K562 (cell line): ENCODE results near the gene MEIOB. TPM values are rescaled to one million over a fixed set of nuclear protein-coding genes. Genes with fewer than 3 reads are reported as not detected.
A peak's percentile ranks its signal among the peaks of the same experiment; 100 is the strongest.

Experiments used
- ATAC-seq: fragments of 200-7000 bp; cut with Tn5 transposase; 3 replicates; pipeline ENCODE4 v1.9.1; 2020; ENCODE audit warnings: moderate library complexity
- BruUV-seq: library from RNA; stranded (reverse); fragments of 400-500 nt; replicated peaks from 2 replicates; lab custom pipeline; 2021; lab: Mats Ljungman, UMichigan
- CTCF ChIA-PET: fragments of 300-600 bp; formaldehyde crosslinking; extraction: SDS; loops from one replicate; lab custom pipeline; 2021; ENCODE audit warnings: low intra/inter-chr PET ratio; lab: Yijun Ruan, JAX
- POLR2A ChIA-PET: fragments of 300-600, 350-650 bp; sonication (Branson Sonifier 250); formaldehyde crosslinking; extraction: SDS; loops from one replicate; lab custom pipeline; 2021; ENCODE audit warnings: antibody characterized with exemption, inconsistent platforms; lab: Yijun Ruan, JAX
- DNase-seq, 4 experiments: peaks; one replicate each; pipeline versions ENCODE4 v3.0.0 to v3.0.0-alpha.2; 2011 to 2018; ENCODE audit warnings: low spot score in 3 of 4, mixed read lengths in 3 of 4; ENCODE audit errors: extremely low read depth in 1 of 4
- FAIRE-seq: peaks from 2 replicates; lab custom pipeline; 2011; peaks lifted over from hg19 to GRCh38; lab: Jason Lieb, UNC
- H2AFZ ChIP-seq: 2 replicates; pipeline ENCODE4 v1.6.0; 2011; ENCODE audit warnings: low read depth, low read length, control low read depth, inconsistent platforms
- H3K27ac ChIP-seq: fragments of 200-600 bp; 3 replicates; pipeline ENCODE4 v1.8.0; 2011; ENCODE audit warnings: low read depth, mild to moderate bottlenecking, control low read depth, inconsistent platforms, low read length, moderate library complexity, mixed read lengths; ENCODE audit errors: extremely low read depth
- H3K27me3 ChIP-seq, 2 experiments: fragments of 300-600 bp in 1 of 2; 2 replicates in 1 of 2; 3 replicates in 1 of 2; pipeline versions ENCODE4 v1.6.0 to v1.8.0; 2011; ENCODE audit warnings: inconsistent platforms in 2 of 2, low read length in 2 of 2, mild to moderate bottlenecking in 1 of 2, mixed read lengths in 1 of 2, moderate library complexity in 1 of 2; ENCODE audit not compliant: control insufficient read depth in 2 of 2, insufficient read depth in 2 of 2
- H3K36me3 ChIP-seq: fragments of 300-600 bp; 3 replicates; pipeline ENCODE4 v1.8.0; 2011; ENCODE audit warnings: mild to moderate bottlenecking, low read length, inconsistent platforms; ENCODE audit not compliant: control insufficient read depth, insufficient read depth
- H3K4me1 ChIP-seq, 2 experiments: fragments of 200-600 bp in 1 of 2; replicated peaks in 1 of 2; 2 replicates in 1 of 2; 3 replicates in 1 of 2; pipeline versions ENCODE4 v1.5.1 to v1.8.0; 2011; ENCODE audit warnings: inconsistent platforms in 2 of 2, low read length in 2 of 2, mild to moderate bottlenecking in 1 of 2, mixed read lengths in 1 of 2, moderate library complexity in 1 of 2; ENCODE audit not compliant: control insufficient read depth in 2 of 2, insufficient read depth in 2 of 2
- H3K4me2 ChIP-seq: 2 replicates; pipeline ENCODE4 v1.6.1; 2011; ENCODE audit warnings: low read length, control low read depth, inconsistent platforms, mixed read lengths; ENCODE audit not compliant: insufficient read depth
- H3K4me3 ChIP-seq: fragments of 200-600 bp; sonication (generic), shearing (Covaris generic); 2 replicates; pipeline ENCODE4 v1.5.1; 2016; ENCODE audit warnings: control low read depth, inconsistent platforms
- H3K79me2 ChIP-seq: fragments of 200-600 bp; 3 replicates; pipeline ENCODE4 v1.8.0; 2011; ENCODE audit warnings: low read length, inconsistent platforms; ENCODE audit not compliant: control insufficient read depth, insufficient read depth
- H3K9ac ChIP-seq, 2 experiments: 2 replicates each; pipeline versions ENCODE4 v1.6.0 to v1.6.1; 2011; ENCODE audit warnings: low read depth in 2 of 2, low read length in 2 of 2, control low read depth in 1 of 2, inconsistent platforms in 1 of 2, mild to moderate bottlenecking in 1 of 2, mixed read lengths in 1 of 2; ENCODE audit not compliant: insufficient read depth in 1 of 2
- H3K9me1 ChIP-seq: one replicate; pipeline ENCODE4 v1.6.0; 2011; ENCODE audit warnings: inconsistent platforms, mild to moderate bottlenecking, low read length, moderate library complexity; ENCODE audit not compliant: control insufficient read depth, insufficient read depth
- H3K9me3 ChIP-seq: replicated peaks from 2 replicates; pipeline ENCODE4 v1.5.1; 2011; ENCODE audit warnings: low read depth, low read length, inconsistent platforms; ENCODE audit not compliant: control insufficient read depth, insufficient read depth
- H4K20me1 ChIP-seq: replicated peaks from 2 replicates; pipeline ENCODE4 v1.6.1; 2011; ENCODE audit warnings: low read length, inconsistent platforms, mixed read lengths; ENCODE audit not compliant: control insufficient read depth, insufficient read depth
- HLTF ChIP-seq: fragments of 450-650 bp; IDR thresholded peaks from 2 replicates; pipeline ENCODE4 v1.6.1; 2016
- HNRNPH1 ChIP-seq: fragments of 200-400 bp; formaldehyde crosslinking; optimal IDR thresholded peaks from 2 replicates; pipeline ENCODE3; 2017; ENCODE audit warnings: low read depth, mild to moderate bottlenecking, low read length, moderate library complexity
- HNRNPLL ChIP-seq: fragments of 200-400 bp; formaldehyde crosslinking; IDR thresholded peaks from 2 replicates; pipeline ENCODE4 v1.6.1; 2017; ENCODE audit warnings: low read length, low read depth, mild to moderate bottlenecking; ENCODE audit not compliant: poor library complexity, severe bottlenecking
- MAFG ChIP-seq: fragments of 450-650 bp; conservative IDR thresholded peaks from 2 replicates; pipeline ENCODE4 v1.6.1; 2016; ENCODE audit warnings: missing genetic modification characterization, missing compliant biosample characterization
- NBN ChIP-seq: fragments of 450-650 bp; IDR thresholded peaks from 2 replicates; pipeline ENCODE4 v1.6.1; 2016; ENCODE audit warnings: low read depth, mild to moderate bottlenecking
- POLR3G ChIP-seq: IDR thresholded peaks from 2 replicates; pipeline ENCODE4 v1.6.1; 2011; ENCODE audit not compliant: insufficient read length, insufficient replicate concordance; ENCODE audit errors: extremely low read depth
- PRDM10 ChIP-seq: fragments of 450-650 bp; IDR thresholded peaks from 2 replicates; pipeline ENCODE4 v1.6.1; 2018; ENCODE audit not compliant: partially characterized antibody
- RAD51 ChIP-seq: fragments of 450-650 bp; IDR thresholded peaks from 2 replicates; pipeline ENCODE4 v1.7.1; 2016; ENCODE audit warnings: low read depth, mild to moderate bottlenecking, borderline replicate concordance
- TBP ChIP-seq: optimal IDR thresholded peaks from 2 replicates; pipeline ENCODE3; 2011; ENCODE audit warnings: low read depth, low read length, improper control_type of control experiment
- ZNF280A ChIP-seq: fragments of 450-650 bp; IDR thresholded peaks from 2 replicates; pipeline ENCODE4 v1.6.1; 2018; ENCODE audit warnings: mild to moderate bottlenecking, low read depth; ENCODE audit not compliant: partially characterized antibody
- WGBS: fragments of 100-300 bp; shearing (Covaris generic); methylation state at CpG from one replicate; pipeline ENCODE4 v1.1.6; 2016; ENCODE audit warnings: low coverage, mixed read lengths; ENCODE audit not compliant: insufficient coverage; ENCODE audit errors: missing lambda C conversion rate; 5-methylcytosine and 5-hydroxymethylcytosine counted together
- in situ Hi-C: fragments of 300-500 bp; cut with MboI; formaldehyde crosslinking; loops from 4 replicates; pipeline ENCODE4 v1.15.0; 2018; ENCODE audit warnings: inconsistent platforms, mixed read lengths
- intact Hi-C: fragments of 100-400 bp; cut with micrococcal nuclease; formaldehyde crosslinking; loops from 2 replicates; pipeline ENCODE4 v1.14.2; 2022
- polyA plus RNA-seq, 8 experiments: library from polyadenylated mRNA; depleted of rRNA in 4 of 8; stranded (reverse) in 5 of 8; unstranded in 3 of 8; fragments of >200 nt; fragmentation: Nextera tagmentation in 2 of 8; fragmentation: Illumina TruSeq in 1 of 8; extraction: Ambion mirVana in 2 of 8; extraction: Trizol in 1 of 8; gene quantifications; 2 replicates each; pipeline versions ENCODE4 v1.2.1 to v1.2.3, GENCODE V29; 2011 to 2014; ENCODE audit warnings: inconsistent platforms in 1 of 8, missing spikeins in 1 of 8
- total RNA-seq, 7 experiments: library from RNA; depleted of rRNA in 6 of 7; stranded (reverse); fragments of >200 nt in 6 of 7; fragmentation: Illumina TruSeq in 2 of 7; extraction: Trizol in 2 of 7; gene quantifications; 2 replicates each; pipeline versions ENCODE4 v1.2.1 to v1.2.3, GENCODE V29; 2011 to 2021; ENCODE audit warnings: low replicate concordance in 1 of 7
- TF ChIP-seq, protein P1 (sequence below), 2 experiments: fragments of 450-650 bp; IDR thresholded peaks; 2 replicates each; pipeline ENCODE4 v1.6.1; 2016
- TF ChIP-seq, protein P2 (sequence below): fragments of 450-650 bp; IDR thresholded peaks from 2 replicates; pipeline ENCODE4 v1.6.1; 2016; ENCODE audit warnings: antibody characterized with exemption

Gene MEIOB
- total and polyA plus RNA-seq, 9 of the 15 experiments (the other 6 are each of a cell fraction or from before 2014, with no cell fraction given) = 25.4 to 203 (median 97.6) TPM

DNA sequence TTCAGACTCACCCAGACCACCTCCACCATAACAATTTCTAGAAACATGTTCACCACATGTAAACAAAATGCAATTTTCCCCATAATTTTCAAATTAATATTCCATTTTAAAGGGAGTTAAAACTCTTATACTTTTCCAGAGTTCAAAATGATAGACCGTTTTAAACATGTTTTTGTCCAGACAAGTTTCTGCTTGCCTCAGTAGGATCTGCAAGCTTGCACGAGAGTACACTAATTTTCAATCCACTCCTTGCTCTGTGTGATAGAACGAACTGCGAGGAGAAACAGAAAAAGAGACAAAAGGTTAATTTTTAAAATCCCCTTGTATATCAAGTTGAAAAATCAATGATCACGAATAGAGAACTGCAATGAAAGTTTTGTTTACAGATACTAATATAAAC, 37.9 kb downstream of the MEIOB start (continued):
- TF ChIP-seq NBN (no peak), TBP (no peak), POLR3G (no peak), HNRNPH1 (no peak)
- TF ChIP-seq, protein P1, sequence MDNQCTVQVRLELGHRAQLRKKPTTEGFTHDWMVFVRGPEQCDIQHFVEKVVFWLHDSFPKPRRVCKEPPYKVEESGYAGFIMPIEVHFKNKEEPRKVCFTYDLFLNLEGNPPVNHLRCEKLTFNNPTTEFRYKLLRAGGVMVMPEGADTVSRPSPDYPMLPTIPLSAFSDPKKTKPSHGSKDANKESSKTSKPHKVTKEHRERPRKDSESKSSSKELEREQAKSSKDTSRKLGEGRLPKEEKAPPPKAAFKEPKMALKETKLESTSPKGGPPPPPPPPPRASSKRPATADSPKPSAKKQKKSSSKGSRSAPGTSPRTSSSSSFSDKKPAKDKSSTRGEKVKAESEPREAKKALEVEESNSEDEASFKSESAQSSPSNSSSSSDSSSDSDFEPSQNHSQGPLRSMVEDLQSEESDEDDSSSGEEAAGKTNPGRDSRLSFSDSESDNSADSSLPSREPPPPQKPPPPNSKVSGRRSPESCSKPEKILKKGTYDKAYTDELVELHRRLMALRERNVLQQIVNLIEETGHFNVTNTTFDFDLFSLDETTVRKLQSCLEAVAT (IDR thresholded peaks at IDR 0.05) = no peak

DNA sequence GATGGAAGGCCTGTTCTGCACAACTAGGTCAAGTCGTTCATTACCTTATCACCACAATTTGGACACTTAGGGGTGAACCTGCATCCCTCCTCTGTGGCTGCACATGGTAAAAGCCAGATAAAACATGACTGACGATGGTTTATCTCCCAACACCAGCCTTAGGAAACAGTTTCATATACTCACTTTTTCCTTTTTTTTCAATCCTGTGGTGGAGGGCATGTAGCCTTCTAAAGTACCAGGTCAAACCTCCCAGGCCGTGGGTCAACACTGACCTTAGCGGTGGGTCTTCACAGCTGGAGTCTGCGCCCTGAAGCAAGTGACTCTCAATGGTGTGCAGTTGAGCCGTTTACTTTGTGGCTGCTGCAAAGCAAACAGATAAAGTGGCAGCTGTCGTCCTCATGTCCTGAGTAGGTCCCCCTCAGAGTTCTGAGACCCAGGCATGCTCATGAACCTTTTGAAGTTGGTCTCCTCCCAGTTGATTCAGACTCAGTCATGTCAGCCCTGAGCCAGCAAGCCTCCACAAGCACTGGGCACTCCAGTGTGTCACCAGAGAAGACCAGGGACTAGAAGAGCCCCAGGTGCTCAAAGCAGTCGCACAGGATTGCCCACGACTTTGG, 39.0 kb downstream of the MEIOB start:
- peak; percentile 63 to 93 (median 78) for DNase-seq
- Histone ChIP-seq H4K20me1 (peaks cover 3% of the 10 kb centered on the region), H3K4me3 (no peak overlapping the region), H3K27ac (peak overlapping the region; percentile 67), H3K27me3 (no peaks in the 10 kb centered on the region), H3K36me3 (peaks cover 25% of the 10 kb centered on the region; the same call in 2 of the 3 replicates), H2AFZ (peak overlapping the region; percentile 42; the same call in 1 of the 2 replicates), H3K9ac (peak overlapping the region; percentile 47 to 82; a peak in 3 of 4 replicates), H3K79me2 (peaks cover 8% of the 10 kb centered on the region; the same call in 2 of the 3 replicates), H3K4me2 (peak overlapping the region; percentile 40), H3K9me1 (no peaks in the 10 kb centered on the region), H3K4me1 (peaks cover 22 to 29% of the 10 kb centered on the region in 2 experiments), H3K9me3 (no peaks in the 10 kb centered on the region)
- BruUV-seq = no TSS peak
- intact Hi-C loops (no loop called here), in situ Hi-C loops (no loop called here)
- ChIA-PET POLR2A (interaction anchor here (1.0 to 1.6 kb wide), 2 partner anchors 9 to 132 kb away, joined by 3 to 7 read pairs; partner anchors contain the start of gene RPS2), CTCF (interaction anchor here (0.6 kb wide), 1 partner anchor 1462 kb away, joined by 3 read pairs; the partner anchor contains the start of gene MRPL28)
- WGBS = 2% methylated on average over 9 of the region's 9 CpGs
- peak; percentile 93 for ATAC-seq
- FAIRE-seq = peak; percentile 98
- TF ChIP-seq HLTF (peak; percentile 57; the same call in 1 of the 2 replicates), MAFG (tag) (no peak), RAD51 (0 out of 2 replicates have a peak, but pooled peaks have one; percentile 22), HNRNPLL (no peak), ZNF280A (no peak), PRDM10 (peak; percentile 89)
- TF ChIP-seq, protein P2, sequence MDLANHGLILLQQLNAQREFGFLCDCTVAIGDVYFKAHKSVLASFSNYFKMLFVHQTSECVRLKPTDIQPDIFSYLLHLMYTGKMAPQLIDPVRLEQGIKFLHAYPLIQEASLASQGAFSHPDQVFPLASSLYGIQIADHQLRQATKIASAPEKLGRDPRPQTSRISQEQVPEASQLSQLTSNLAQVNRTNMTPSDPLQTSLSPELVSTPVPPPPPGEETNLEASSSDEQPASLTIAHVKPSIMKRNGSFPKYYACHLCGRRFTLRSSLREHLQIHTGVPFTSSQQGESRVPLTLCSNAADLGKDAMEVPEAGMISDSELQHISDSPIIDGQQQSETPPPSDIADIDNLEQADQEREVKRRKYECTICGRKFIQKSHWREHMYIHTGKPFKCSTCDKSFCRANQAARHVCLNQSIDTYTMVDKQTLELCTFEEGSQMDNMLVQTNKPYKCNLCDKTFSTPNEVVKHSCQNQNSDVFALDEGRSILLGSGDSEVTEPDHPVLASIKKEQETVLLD = peak; percentile 90
